NK-92 treated with Interleukin-12 subunit alpha and Interleukin-12 subunit beta, amount 100 ng/mL, for 24 hours (cell line): ENCODE results near the gene CELF4.

Experiments used
- DNase-seq: peaks from one replicate; lab custom pipeline; 2025; lab: John Stamatoyannopoulos, UW

The CELF4 gene

DNA sequence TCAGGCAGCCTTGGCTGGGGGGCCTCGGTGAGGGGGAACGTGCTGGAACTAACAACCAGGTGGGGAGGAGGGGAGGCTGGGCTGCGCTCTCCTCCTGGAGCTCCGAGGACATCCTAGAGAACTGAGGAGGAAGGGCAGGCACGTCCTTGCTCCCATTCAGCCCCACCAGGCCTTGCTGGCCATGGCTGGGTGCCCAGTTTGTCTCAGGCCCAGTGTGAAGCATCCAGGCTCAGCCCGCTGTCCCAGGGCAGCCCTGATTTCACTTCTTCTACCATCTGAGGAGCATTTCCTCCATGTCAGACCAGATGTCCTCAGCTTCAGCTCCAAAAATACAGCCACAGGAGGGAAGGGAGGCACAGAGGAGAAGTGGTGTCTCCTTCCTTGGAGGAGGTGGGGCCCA, 125.4 kb downstream of the CELF4 start:
- DNase-seq, result no peak

GRCh38 chr18:37438417-37439180, 127.0 kb downstream of the CELF4 start:
- DNase-seq, result no peak

- DNase-seq, result no peak
Observed at GRCh38 chr18:37435996-37436395, 129.6 kb downstream of the CELF4 start.

GRCh38 chr18:37435150-37435867, 130.3 kb downstream of the CELF4 start:
- DNase-seq, result no peak

DNA sequence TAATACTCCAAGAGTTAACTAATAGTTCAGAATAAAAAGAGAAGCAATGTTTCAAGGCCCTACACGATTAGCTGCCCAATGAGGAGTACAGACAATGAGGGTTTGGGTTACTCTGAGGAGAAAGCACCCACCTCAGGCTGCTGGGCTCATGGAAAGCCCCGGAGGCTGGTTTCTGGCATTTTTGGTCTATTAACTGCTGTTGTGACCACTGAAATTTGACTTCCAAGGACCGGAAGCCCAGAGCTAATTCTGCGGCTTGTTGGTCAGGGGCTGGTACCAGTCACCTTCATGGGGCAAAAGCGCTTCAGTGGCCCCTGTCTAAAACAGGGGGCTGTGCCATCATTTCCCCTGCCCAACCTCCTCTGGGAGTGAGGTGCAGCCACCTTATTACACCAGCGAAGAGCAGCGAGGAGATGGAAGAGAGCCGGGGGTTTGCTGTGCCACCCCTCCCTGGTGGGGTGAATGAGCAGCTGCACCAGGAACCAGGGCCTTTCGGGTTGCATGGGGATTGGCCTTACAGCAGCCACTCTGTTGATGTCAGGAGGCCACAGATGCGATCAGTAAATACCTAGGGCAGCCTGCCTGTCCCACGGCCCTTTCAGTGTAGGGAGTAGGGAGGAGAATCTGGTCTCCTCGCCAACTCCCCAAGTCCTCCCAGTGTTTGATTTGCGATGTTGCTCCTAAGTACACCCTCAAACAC, 131.3 kb downstream of the CELF4 start:
- no peak for DNase-seq

GRCh38 chr18:37432436-37433195, 133.0 kb downstream of the CELF4 start:
- no peak for DNase-seq

DNA sequence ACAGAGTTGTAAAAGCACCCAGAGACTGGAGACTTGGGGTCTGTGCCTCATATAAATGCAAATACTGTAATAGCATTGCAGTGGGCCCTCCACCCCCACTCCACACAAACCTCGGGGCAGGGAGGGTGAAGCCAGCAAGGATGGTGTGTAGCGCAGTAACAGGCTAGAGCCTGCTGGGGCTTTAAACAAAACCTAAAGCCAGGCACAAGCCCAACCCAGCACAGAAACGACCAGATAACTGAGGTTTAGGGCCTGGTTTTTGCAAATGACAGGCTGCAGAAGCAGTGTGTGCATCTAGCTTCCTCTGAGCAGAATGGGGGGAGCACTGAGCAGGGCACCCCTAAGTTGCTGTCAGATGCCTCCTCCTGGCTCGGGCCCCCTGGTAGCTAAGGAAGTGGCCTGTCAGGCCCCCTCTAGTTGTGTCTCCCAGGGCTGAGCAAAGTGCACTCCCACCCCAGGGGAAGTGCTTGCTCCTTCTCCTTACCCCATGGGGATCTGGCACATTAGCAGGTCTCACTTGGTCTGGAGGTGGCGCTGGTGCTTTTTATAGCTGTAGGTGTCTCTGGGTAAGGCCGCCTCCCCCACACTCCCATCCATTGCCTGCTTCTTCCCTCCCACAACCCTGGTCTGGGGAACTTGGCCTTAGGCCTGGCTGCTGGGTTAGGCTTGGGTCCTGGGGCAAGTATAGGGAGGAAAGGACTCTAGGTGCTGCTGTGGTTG, 135.1 kb downstream of the CELF4 start:
- DNase-seq, result no peak

GRCh38 chr18:37429791-37430190, 135.8 kb downstream of the CELF4 start:
- no peak for DNase-seq

- DNase-seq, result no peak
Observed at GRCh38 chr18:37428288-37428974, 137.2 kb downstream of the CELF4 start.

GRCh38 chr18:37426586-37426985, 139.0 kb downstream of the CELF4 start:
- no peak for DNase-seq

- no peak for DNase-seq
Observed at GRCh38 chr18:37425222-37425621, 140.4 kb downstream of the CELF4 start.

DNA sequence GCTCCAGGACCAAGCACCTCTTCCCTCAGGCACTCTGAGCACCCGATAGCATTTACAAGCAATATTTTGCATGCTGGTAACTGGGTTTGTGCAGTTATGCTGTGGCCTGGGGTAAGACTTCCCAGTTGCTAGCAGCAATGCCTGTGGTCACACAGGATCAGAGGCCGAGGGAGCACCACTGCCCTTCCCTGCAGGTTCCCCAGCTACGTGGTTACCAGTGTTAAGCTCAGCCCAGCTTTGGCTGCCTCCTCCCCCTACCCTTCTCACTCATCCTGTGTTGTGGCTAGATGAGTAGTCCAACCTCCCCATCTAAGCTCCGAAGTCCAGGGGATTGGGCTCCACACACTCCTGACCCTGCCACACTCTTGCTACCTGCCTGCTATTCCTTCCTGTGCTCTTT, 141.1 kb downstream of the CELF4 start:
- DNase-seq, result no peak

- no peak for DNase-seq
Observed at GRCh38 chr18:37422596-37422995, 143.0 kb downstream of the CELF4 start.

DNA sequence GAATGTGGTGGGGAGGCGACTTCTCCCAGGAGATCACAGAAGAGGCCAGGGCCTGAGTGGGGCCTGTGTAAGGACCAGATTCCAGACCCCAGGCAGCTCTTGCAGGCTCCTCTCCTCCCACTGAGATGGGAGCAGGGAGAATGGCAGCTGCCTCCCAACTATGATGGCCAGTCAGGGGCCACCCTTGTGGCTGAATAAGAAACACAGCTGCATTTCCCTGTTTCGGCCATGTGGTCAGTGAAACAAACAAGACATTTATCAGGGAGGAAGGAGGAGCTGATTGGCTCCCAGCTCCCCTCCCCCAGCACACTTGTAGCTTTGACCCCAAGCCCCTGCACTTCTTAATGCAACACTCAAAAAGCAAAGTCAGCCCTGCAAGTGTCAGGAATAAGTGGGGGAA, 143.5 kb downstream of the CELF4 start:
- no peak for DNase-seq

DNA sequence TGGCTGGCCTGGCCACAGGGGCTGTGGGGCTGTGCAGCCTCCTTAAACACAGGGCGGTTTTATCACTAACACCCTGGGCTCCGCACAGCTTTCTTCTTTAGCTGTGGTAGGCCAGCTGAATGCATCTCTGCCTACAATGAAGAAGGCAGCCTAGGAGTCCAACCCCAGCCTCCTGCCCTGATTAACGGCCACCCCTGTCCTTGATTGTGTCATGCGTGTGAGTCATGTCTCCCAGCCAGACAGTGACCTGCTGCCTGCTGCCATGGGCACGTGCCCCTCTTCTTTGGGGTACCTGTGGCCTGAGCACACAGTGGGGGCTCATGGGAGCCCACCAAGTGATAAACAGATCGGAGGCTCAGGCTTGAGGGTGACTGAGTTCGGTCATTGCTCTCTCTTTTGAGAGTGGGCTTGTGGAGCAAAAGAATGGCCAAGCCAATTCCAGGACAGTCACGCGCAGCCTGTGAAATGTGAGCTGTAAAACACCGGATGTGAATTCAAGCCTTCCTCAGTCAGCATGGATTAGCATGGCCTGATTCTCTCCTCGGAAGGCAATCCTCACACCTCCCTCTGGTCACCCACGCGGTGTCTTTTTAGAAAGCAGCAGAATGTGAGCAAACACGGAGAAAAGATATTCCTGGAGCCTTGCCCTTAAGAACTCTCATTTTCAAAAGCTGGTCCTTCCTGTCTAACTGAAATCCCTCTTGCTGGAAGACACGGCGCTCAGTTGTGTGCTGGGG, 144.1 kb downstream of the CELF4 start:
- DNase-seq, result no peak

DNA sequence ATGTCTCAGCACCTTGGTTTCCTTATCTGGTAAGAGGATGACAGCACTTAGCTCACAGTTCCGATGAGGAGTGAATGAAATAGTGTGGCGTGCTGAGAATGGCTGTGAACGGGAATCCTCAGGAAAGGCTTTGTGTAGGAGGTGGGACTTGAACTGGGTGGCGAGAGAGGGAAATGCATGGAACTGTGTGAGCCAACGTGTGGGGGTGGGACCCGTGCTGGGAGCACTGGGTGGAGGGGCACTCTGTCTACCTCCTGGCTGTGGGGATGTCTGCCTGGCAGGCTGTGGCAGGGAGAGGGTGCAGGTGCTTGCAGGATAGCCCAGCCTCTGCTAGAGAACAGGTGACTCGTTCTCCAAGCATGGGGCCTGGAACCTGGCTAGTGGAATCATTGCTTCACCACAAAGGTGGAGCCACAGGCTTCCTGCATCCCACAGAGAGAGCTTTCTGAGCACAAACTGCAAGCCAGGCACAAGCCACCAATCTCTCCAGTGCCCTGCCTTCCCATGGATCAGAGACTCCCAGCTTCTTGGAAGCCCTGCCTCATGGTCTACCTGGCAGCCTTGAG, 145.2 kb downstream of the CELF4 start:
- DNase-seq, result no peak

- no peak for DNase-seq
Observed at GRCh38 chr18:37419866-37420265, 145.7 kb downstream of the CELF4 start.

- DNase-seq, result no peak
Observed at GRCh38 chr18:37419315-37419714, 146.3 kb downstream of the CELF4 start.

DNA sequence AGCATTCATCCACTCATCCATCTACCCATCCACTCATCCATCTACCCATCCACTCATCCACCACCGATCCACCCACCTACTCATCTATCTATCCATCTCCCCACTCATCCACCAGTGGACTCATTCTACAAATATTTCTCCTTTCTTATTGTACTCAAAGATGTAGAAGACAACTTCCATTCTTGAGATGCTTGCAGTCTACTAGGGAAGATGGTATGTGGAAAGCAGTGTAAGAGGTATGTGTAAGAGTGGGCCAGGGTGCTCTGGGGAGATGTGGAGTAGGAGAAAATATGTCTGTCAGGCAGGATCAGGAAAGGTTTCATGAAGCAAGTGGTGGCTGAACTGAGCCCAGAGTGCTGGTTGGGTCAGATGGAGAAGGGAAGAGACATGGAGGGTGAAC, 150.8 kb downstream of the CELF4 start:
- no peak for DNase-seq

GRCh38 chr18:37412829-37413228, 152.8 kb downstream of the CELF4 start:
- no peak for DNase-seq
